ENCODE measurements around the gene STAT5B. TPM values are rescaled to one million over a fixed set of nuclear protein-coding genes. Genes with fewer than 3 reads are reported as not detected.

The STAT5B gene
- total RNA-seq, 1 experiment from 2014 or later, result 7.1 TPM

GRCh38 chr17:42311240-42312034 is 35.2 kb upstream of the STAT5B start:
- Histone ChIP-seq H3K4me2 (ENCODE audit: low read length) (no peak overlapping the region), H3K27me3 (ENCODE audit: insufficient read depth, low read length) (no peaks in the 10 kb centered on the region), H3K36me3 (ENCODE audit: control insufficient read depth in 1 of 2, insufficient read depth in 2 of 2, low read length in 2 of 2) (peaks cover 0 to 8% of the 10 kb centered on the region in 2 experiments; a peak in 1 of 4 replicates), H3K4me3 (replicated peaks in 1 of 2; ENCODE audit: low read depth in 1 of 2, low read length in 2 of 2) (no peak overlapping the region), H4K20me1 (ENCODE audit: insufficient read depth) (no peaks in the 10 kb centered on the region), H3K79me2 (ENCODE audit: insufficient read depth, low read length) (no peaks in the 10 kb centered on the region), H3K9me2 (ENCODE audit: insufficient read depth) (no peaks in the 10 kb centered on the region), H3K9me3 (ENCODE audit: control insufficient read depth in 1 of 2, insufficient read depth in 1 of 2, low read depth in 1 of 2, low read length in 2 of 2) (no peaks in the 10 kb centered on the region), H3K27ac (ENCODE audit: low read depth, low read length) (no peak overlapping the region), H3K9ac (ENCODE audit: low read length) (no peak overlapping the region), H3K4me1 (ENCODE audit: control insufficient read depth in 1 of 2, insufficient read depth in 2 of 2, low read length in 2 of 2) (no peaks in the 10 kb centered on the region), H2AFZ (ENCODE audit: low read depth, low read length, poor library complexity, severe bottlenecking) (no peak overlapping the region)
- no TSS peak for BruUV-seq (replicated peaks)
- intact Hi-C loops (cut with micrococcal nuclease), result no loop called here
- ATAC-seq (no peak), DNase-seq (ENCODE audit: low read depth, low spot score) (no peak)
- ChIA-PET POLR2A (no interaction called here), CTCF (no interaction called here), RAD21 (ENCODE audit: low non-redundant PET in 1 of 2, low total read pairs in 2 of 2, uncharacterized antibody in 2 of 2, unreplicated experiment in 2 of 2) (no interaction called here)
- no peak for TF ChIP-seq EGR1 (IDR thresholded peaks at IDR 0.05; ENCODE audit: low read depth)
- TF ChIP-seq SP1 (IDR thresholded peaks at IDR 0.05; ENCODE audit: low read depth), result no peak
- no peak for TF ChIP-seq YY1 (IDR thresholded peaks at IDR 0.05; ENCODE audit: extremely low read depth, insufficient replicate concordance, low read depth, low read length)
- TF ChIP-seq JUND (IDR thresholded peaks at IDR 0.05), result no peak

GRCh38 chr17:42310787-42311215 is 34.6 kb upstream of the STAT5B start:
- BruUV-seq (replicated peaks), result no TSS peak
- no peaks in the 10 kb centered on the region for H3K9me3 ChIP-seq (ENCODE audit: control insufficient read depth in 1 of 2, insufficient read depth in 1 of 2, low read depth in 1 of 2, low read length in 2 of 2)
- DNase-seq (ENCODE audit: low read depth, low spot score) (no peak), ATAC-seq (no peak)
- H3K79me2 ChIP-seq (ENCODE audit: insufficient read depth, low read length), result no peaks in the 10 kb centered on the region
- no peak overlapping the region for H3K27ac ChIP-seq (ENCODE audit: low read depth, low read length)
- POLR2A ChIA-PET, result no interaction called here
- CTCF ChIA-PET, result interaction anchor here (1.1 kb wide), 1 partner anchor 217 kb away, joined by 4 read pairs; no protein-coding TSS in a partner anchor
- intact Hi-C loops (cut with micrococcal nuclease), result no loop called here
- no peak overlapping the region for H3K4me3 ChIP-seq (replicated peaks in 1 of 2; ENCODE audit: low read depth in 1 of 2, low read length in 2 of 2)
- no peak overlapping the region for H3K9ac ChIP-seq (ENCODE audit: low read length)
- H3K36me3 ChIP-seq (ENCODE audit: control insufficient read depth in 1 of 2, insufficient read depth in 2 of 2, low read length in 2 of 2), result peaks cover 0 to 6% of the 10 kb centered on the region in 2 experiments; a peak in 1 of 4 replicates
- no peaks in the 10 kb centered on the region for H4K20me1 ChIP-seq (ENCODE audit: insufficient read depth)
- no peak overlapping the region for H3K4me2 ChIP-seq (ENCODE audit: low read length)
- no peaks in the 10 kb centered on the region for H3K27me3 ChIP-seq (ENCODE audit: insufficient read depth, low read length)
- RAD21 ChIA-PET (ENCODE audit: low non-redundant PET in 1 of 2, low total read pairs in 2 of 2, uncharacterized antibody in 2 of 2, unreplicated experiment in 2 of 2), result no interaction called here
- H2AFZ ChIP-seq (ENCODE audit: low read depth, low read length, poor library complexity, severe bottlenecking), result no peak overlapping the region
- no peaks in the 10 kb centered on the region for H3K9me2 ChIP-seq (ENCODE audit: insufficient read depth)
- no peaks in the 10 kb centered on the region for H3K4me1 ChIP-seq (ENCODE audit: control insufficient read depth in 1 of 2, insufficient read depth in 2 of 2, low read length in 2 of 2)
- no peak for TF ChIP-seq POLR2AphosphoS5 (IDR thresholded peaks at IDR 0.05; ENCODE audit: low read depth, low read length)
- TF ChIP-seq SP1 (IDR thresholded peaks at IDR 0.05; ENCODE audit: low read depth), result no peak
- no peak for TF ChIP-seq CEBPB (IDR thresholded peaks at IDR 0.05; ENCODE audit: low read depth)
- no peak for TF ChIP-seq MAX (IDR thresholded peaks at IDR 0.05)
- no peak for TF ChIP-seq SIN3A (IDR thresholded peaks at IDR 0.05; ENCODE audit: low read depth)
- TF ChIP-seq FOSL1 (IDR thresholded peaks at IDR 0.05; ENCODE audit: low read depth), result no peak
- no peak for TF ChIP-seq YY1 (IDR thresholded peaks at IDR 0.05; ENCODE audit: extremely low read depth, insufficient replicate concordance, low read depth, low read length)
- TF ChIP-seq TCF7L2 (IDR thresholded peaks at IDR 0.05; ENCODE audit: borderline replicate concordance, extremely low read depth, insufficient read depth, insufficient read length), result no peak
- no peak for TF ChIP-seq ELF1 (IDR thresholded peaks at IDR 0.05; ENCODE audit: borderline replicate concordance, low read depth)
- no peak for TF ChIP-seq ZBTB33 (IDR thresholded peaks at IDR 0.05; ENCODE audit: extremely low read depth, insufficient replicate concordance, low read length)
- no peak for TF ChIP-seq SRF (IDR thresholded peaks at IDR 0.05; ENCODE audit: low read depth)
- TF ChIP-seq ZNF274 (IDR thresholded peaks at IDR 0.05; ENCODE audit: low read depth, low read length), result no peak
- TF ChIP-seq CTCF (IDR thresholded peaks at IDR 0.05 in 2 of 3, conservative IDR thresholded peaks at IDR 0.05 in 1 of 3; ENCODE audit: borderline replicate concordance in 1 of 3, insufficient read depth in 1 of 3, low read depth in 2 of 3, low read length in 2 of 3), result no peak

Data from HCT116 (cell line).